PC-3 (cell line): ENCODE measurements around the gene TBCC. TPM values are rescaled to one million over a fixed set of nuclear protein-coding genes. Genes with fewer than 3 reads are reported as not detected.

Experiments
- ATAC-seq: fragments of 200-7000 bp; cut with Tn5 transposase; 2 replicates; pipeline ENCODE4 v1.9.1; 2020; ENCODE audit warnings: mild to moderate bottlenecking, moderate library complexity
- BruUV-seq: library from RNA; stranded (reverse); fragments of 400-500 nt; replicated peaks from 2 replicates; lab custom pipeline; 2021; lab: Mats Ljungman, UMichigan
- CTCF ChIA-PET: fragments of 300-600 bp; sonication (Branson Sonifier 250); formaldehyde crosslinking; loops from one replicate; lab custom pipeline; 2022; ENCODE audit warnings: antibody characterized with exemption; lab: Charles Lee
- POLR2A ChIA-PET: fragments of 300-600 bp; sonication (Branson Sonifier 250); formaldehyde crosslinking; loops from one replicate; lab custom pipeline; 2022; ENCODE audit warnings: antibody characterized with exemption; ENCODE audit not compliant: unreplicated experiment; lab: Charles Lee
- DNase-seq: peaks from one replicate; pipeline ENCODE4 v3.0.0-alpha.2; 2015
- H2AFZ ChIP-seq: fragments of 300-600 bp; sonication (generic); 2 replicates; pipeline ENCODE4 v1.6.0; 2016; ENCODE audit warnings: antibody characterized with exemption, low read length
- H3F3A ChIP-seq: fragments of 300-600 bp; sonication (generic); one replicate; pipeline ENCODE4 v1.6.0; 2017; ENCODE audit warnings: antibody characterized with exemption, low read length, control low read depth, mild to moderate bottlenecking; ENCODE audit not compliant: unreplicated experiment
- H3K27ac ChIP-seq: fragments of 300-600 bp; sonication (generic); 2 replicates; pipeline ENCODE4 v1.5.1; 2016; ENCODE audit warnings: mild to moderate bottlenecking, low read length
- H3K27me3 ChIP-seq: fragments of 300-600 bp; sonication (generic); 2 replicates; pipeline ENCODE4 v1.6.1; 2016; ENCODE audit warnings: low read length, mixed read lengths
- H3K36me3 ChIP-seq: fragments of 300-600 bp; sonication (generic); 2 replicates; pipeline ENCODE4 v1.6.1; 2016; ENCODE audit warnings: low read depth, mixed run types, low read length, mixed read lengths
- H3K4me1 ChIP-seq: fragments of 300-600 bp; sonication (generic); 2 replicates; pipeline ENCODE4 v1.5.1; 2016; ENCODE audit warnings: low read length; ENCODE audit not compliant: insufficient read depth
- H3K4me2 ChIP-seq: fragments of 300-600 bp; sonication (generic); 2 replicates; pipeline ENCODE4 v1.6.0; 2016; ENCODE audit warnings: low read length
- H3K4me3 ChIP-seq: fragments of 300-600 bp; sonication (generic); 2 replicates; pipeline ENCODE4 v1.5.1; 2016; ENCODE audit warnings: mild to moderate bottlenecking, low read length, mixed read lengths
- H3K79me2 ChIP-seq: fragments of 300-600 bp; sonication (generic); 2 replicates; pipeline ENCODE4 v1.6.1; 2017; ENCODE audit warnings: low read length, mixed read lengths
- H3K9ac ChIP-seq: fragments of 300-600 bp; sonication (generic); 2 replicates; pipeline ENCODE4 v1.6.0; 2016; ENCODE audit warnings: mild to moderate bottlenecking, low read length
- H3K9me2 ChIP-seq: fragments of 300-600 bp; sonication (generic); replicated peaks from 2 replicates; pipeline ENCODE4 v1.6.1; 2016; ENCODE audit warnings: mixed run types, low read length, mixed read lengths
- H3K9me3 ChIP-seq: fragments of 300-600 bp; sonication (generic); 2 replicates; pipeline ENCODE4 v1.6.1; 2016; ENCODE audit warnings: low read length, mixed read lengths
- H4K20me1 ChIP-seq: fragments of 300-600 bp; sonication (generic); 2 replicates; pipeline ENCODE4 v1.6.1; 2016; ENCODE audit warnings: low read length, mixed read lengths
- EZH2 ChIP-seq: fragments of 300-600 bp; sonication (generic); IDR thresholded peaks from one replicate; pipeline ENCODE4 v1.6.1; 2017; ENCODE audit warnings: antibody characterized with exemption, mild to moderate bottlenecking, low read length; ENCODE audit not compliant: unreplicated experiment
- EZH2phosphoT487 ChIP-seq: fragments of 300-600 bp; sonication (generic); IDR thresholded peaks from 2 replicates; pipeline ENCODE4 v1.6.1; 2018; ENCODE audit warnings: mild to moderate bottlenecking, antibody characterized with exemption, low read length, borderline replicate concordance
- intact Hi-C: fragments of 100-400 bp; cut with micrococcal nuclease; formaldehyde crosslinking; loops from 2 replicates; pipeline ENCODE4 v1.9.0; 2023
- total RNA-seq: library from RNA; depleted of rRNA; stranded (reverse); fragments of >200 nt; gene quantifications from 2 replicates; pipeline ENCODE4 v1.2.3, GENCODE V29; 2014
- TF ChIP-seq, protein P1 (sequence below): fragments of 300-600 bp; sonication (generic); conservative IDR thresholded peaks from 2 replicates; pipeline ENCODE4 v1.5.1; 2017; ENCODE audit warnings: antibody characterized with exemption, low read depth, mild to moderate bottlenecking, low read length

Gene TBCC
- total RNA-seq, 1 experiment from 2014 or later: 32.3 TPM

- Histone ChIP-seq H3K9ac (peak overlapping the region; percentile 17), H3K27ac (peak overlapping the region; percentile 84), H3K4me2 (peak overlapping the region; percentile 66), H3K9me3 (no peaks in the 10 kb centered on the region), H2AFZ (peak overlapping the region; percentile 59), H3K4me3 (peak overlapping the region; percentile 36; the same call in 1 of the 2 replicates), H3F3A (peaks cover 8% of the 10 kb centered on the region), H3K36me3 (no peaks in the 10 kb centered on the region), H3K27me3 (no peaks in the 10 kb centered on the region), H4K20me1 (no peaks in the 10 kb centered on the region), H3K79me2 (no peaks in the 10 kb centered on the region), H3K9me2 (no peaks in the 10 kb centered on the region), H3K4me1 (peaks cover 19% of the 10 kb centered on the region)
- POLR2A ChIA-PET: no interaction called here
- CTCF ChIA-PET: interaction anchor here (0.6 kb wide), 1 partner anchor 17 kb away, joined by 4 read pairs; no protein-coding TSS in a partner anchor
- DNase-seq (peak; percentile 92), ATAC-seq (peak; percentile 96)
- intact Hi-C loops: loop anchor here (1.0 to 2.0 kb wide), 2 partner anchors 15 to 20 kb away; partner anchors contain the start of gene TBCC
- TF ChIP-seq EZH2: no peak
- TF ChIP-seq, protein P1, sequence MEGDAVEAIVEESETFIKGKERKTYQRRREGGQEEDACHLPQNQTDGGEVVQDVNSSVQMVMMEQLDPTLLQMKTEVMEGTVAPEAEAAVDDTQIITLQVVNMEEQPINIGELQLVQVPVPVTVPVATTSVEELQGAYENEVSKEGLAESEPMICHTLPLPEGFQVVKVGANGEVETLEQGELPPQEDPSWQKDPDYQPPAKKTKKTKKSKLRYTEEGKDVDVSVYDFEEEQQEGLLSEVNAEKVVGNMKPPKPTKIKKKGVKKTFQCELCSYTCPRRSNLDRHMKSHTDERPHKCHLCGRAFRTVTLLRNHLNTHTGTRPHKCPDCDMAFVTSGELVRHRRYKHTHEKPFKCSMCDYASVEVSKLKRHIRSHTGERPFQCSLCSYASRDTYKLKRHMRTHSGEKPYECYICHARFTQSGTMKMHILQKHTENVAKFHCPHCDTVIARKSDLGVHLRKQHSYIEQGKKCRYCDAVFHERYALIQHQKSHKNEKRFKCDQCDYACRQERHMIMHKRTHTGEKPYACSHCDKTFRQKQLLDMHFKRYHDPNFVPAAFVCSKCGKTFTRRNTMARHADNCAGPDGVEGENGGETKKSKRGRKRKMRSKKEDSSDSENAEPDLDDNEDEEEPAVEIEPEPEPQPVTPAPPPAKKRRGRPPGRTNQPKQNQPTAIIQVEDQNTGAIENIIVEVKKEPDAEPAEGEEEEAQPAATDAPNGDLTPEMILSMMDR: no peak
- no peak for TF ChIP-seq EZH2phosphoT487
- BruUV-seq: no TSS peak
Observed at GRCh38 chr6:42766163-42766670, 20.3 kb upstream of the TBCC start.

DNA sequence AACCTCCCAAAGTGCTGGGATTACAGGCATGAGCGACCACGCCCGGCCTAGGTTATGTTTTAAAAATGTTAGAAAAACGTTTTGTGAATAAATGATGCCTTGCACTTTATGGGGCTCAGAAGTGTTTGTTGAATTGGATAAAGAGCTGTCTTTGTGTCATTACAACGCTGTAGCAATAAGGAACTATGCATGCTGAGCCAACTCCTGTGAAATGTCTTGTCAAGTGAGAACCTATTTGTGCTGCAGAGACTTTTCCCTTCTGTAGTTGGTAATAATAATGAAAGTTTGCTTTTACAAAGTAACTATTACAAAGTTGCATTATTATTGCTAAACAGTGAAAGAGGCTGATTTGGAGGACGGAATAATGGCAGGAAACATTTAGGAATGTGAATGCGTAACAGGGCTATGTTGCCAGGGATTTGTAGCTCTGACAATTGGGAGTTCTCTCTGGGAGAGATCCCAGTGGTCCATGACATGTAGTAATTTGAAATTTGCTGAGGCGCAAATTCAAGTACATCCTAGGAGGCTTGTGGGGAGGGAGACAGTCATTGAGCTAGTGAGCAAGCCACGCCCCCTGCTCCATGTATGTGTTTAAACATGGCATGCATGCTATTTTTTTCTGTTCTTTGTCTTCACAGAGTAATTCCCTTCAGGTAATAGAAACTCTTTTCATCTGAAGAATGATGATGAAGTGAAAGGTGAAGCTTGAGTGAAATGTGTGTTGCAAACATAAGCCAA, 19.2 kb upstream of the TBCC start:
- H3K9me2 ChIP-seq: no peaks in the 10 kb centered on the region
- no peak overlapping the region for H2AFZ ChIP-seq
- H3K27me3 ChIP-seq: no peaks in the 10 kb centered on the region
- peak overlapping the region; percentile 84 for H3K27ac ChIP-seq
- ChIA-PET POLR2A (no interaction called here), CTCF (interaction anchor here (0.6 kb wide), 1 partner anchor 18 kb away, joined by 4 read pairs; no protein-coding TSS in a partner anchor)
- no peaks in the 10 kb centered on the region for H3K79me2 ChIP-seq
- ATAC-seq (no peak), DNase-seq (no peak)
- H3K36me3 ChIP-seq: no peaks in the 10 kb centered on the region
- H4K20me1 ChIP-seq: no peaks in the 10 kb centered on the region
- H3K9me3 ChIP-seq: no peaks in the 10 kb centered on the region
- H3K4me1 ChIP-seq: peaks cover 19% of the 10 kb centered on the region
- BruUV-seq: no TSS peak
- TF ChIP-seq EZH2phosphoT487 (no peak), EZH2 (no peak)
- TF ChIP-seq, protein P1: no peak
- no peak overlapping the region for H3K4me3 ChIP-seq
- H3K4me2 ChIP-seq: peak overlapping the region; percentile 66
- intact Hi-C loops: no loop called here
- H3K9ac ChIP-seq: no peak overlapping the region
- peaks cover 8% of the 10 kb centered on the region for H3F3A ChIP-seq

- no peak overlapping the region for H2AFZ ChIP-seq
- TF ChIP-seq EZH2: no peak
- no peak for TF ChIP-seq EZH2phosphoT487
- TF ChIP-seq, protein P1: no peak
- no peak overlapping the region for H3K27ac ChIP-seq
- H4K20me1 ChIP-seq: no peaks in the 10 kb centered on the region
- DNase-seq (no peak), ATAC-seq (no peak)
- POLR2A ChIA-PET: no interaction called here
- CTCF ChIA-PET: no interaction called here
- no peaks in the 10 kb centered on the region for H3K9me2 ChIP-seq
- BruUV-seq: no TSS peak
- no peaks in the 10 kb centered on the region for H3K36me3 ChIP-seq
- H3K4me3 ChIP-seq: no peak overlapping the region
- intact Hi-C loops: no loop called here
- H3K27me3 ChIP-seq: no peaks in the 10 kb centered on the region
- peaks cover 19% of the 10 kb centered on the region for H3K4me1 ChIP-seq
- no peaks in the 10 kb centered on the region for H3K9me3 ChIP-seq
- no peak overlapping the region for H3K9ac ChIP-seq
- peaks cover 8% of the 10 kb centered on the region for H3F3A ChIP-seq
- H3K4me2 ChIP-seq: no peak overlapping the region
- no peaks in the 10 kb centered on the region for H3K79me2 ChIP-seq
Observed at GRCh38 chr6:42762950-42763349, 17.0 kb upstream of the TBCC start.
